Mesenteric fat pad (tissue), 1 donor: ENCODE measurements around the gene FAM241B. TPM values are rescaled to one million over a fixed set of nuclear protein-coding genes. Genes with fewer than 3 reads are reported as not detected.

Source experiments
- DNase-seq: peaks from one replicate; pipeline ENCODE4 v3.0.0-alpha.2; 2020; ENCODE audit warnings: low spot score
- long read RNA-seq: library from polyadenylated mRNA; unstranded; transcript quantifications from one replicate; pipeline ENCODE4 v2.0.0, GENCODE V29; 2020
- total RNA-seq: library from RNA; stranded (reverse); fragmentation: NEBNext Ultra II Directional; extraction: Animal tissue kit (Norgen Biotek cat#: 25700); gene quantifications from one replicate; pipeline ENCODE4 v1.2.1, GENCODE V29; 2021
- donor health status: DM: yes; HTN: yes; CAD: no.

The FAM241B gene
- total RNA-seq: 2.6 TPM
- long read RNA-seq, partial matches to known transcripts: 0 of 1 reads
- long read RNA-seq, other reads (novel, unspliced or antisense): 1 of 1 reads

DNA sequence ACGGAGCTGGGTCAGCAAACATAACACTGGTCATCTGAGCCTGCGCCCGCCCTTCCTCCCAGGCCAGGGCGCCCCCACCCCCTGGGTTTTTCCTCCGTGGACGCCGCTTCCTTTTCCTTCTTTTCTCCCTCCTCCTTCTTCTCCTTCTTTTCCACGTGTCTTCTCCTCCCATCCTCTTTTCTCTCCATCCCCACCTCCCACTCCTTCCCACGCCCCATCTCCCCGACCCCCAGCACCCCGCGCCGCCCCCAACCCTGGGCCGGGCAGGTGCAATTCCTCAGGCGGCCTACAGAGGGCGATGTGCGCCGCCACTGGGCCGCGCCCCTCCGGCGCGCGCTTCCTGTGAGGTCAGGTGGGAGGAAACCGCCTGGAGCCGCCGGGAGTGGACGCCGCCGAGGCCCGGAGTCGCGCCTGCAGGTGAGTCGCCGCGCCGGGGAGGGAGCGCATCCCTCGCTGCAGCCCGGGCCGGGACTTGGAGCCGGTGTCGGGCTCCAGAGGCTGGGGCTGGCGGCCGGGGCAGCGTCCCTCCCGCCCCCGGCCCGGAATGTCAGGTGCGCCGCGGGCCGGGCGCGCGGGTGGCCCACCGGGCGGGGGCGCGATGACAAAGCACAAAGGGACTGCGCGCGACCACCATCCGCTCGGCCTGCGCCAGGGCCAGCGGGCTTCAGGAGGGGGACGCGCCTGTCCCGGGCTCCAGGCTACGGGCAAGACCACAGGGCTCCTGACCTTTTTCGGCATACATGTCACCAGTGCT lies at the start of gene FAM241B:
Gene FAM241B (plus strand): TSS at position 351 of the 754 bp plus-strand sequence. CDS start 1,497 bp downstream, outside the sequence.
- no peak for DNase-seq

GRCh38 chr10:69580435-69580834 lies 49.6 kb upstream of the FAM241B start:
- no peak for DNase-seq

DNA sequence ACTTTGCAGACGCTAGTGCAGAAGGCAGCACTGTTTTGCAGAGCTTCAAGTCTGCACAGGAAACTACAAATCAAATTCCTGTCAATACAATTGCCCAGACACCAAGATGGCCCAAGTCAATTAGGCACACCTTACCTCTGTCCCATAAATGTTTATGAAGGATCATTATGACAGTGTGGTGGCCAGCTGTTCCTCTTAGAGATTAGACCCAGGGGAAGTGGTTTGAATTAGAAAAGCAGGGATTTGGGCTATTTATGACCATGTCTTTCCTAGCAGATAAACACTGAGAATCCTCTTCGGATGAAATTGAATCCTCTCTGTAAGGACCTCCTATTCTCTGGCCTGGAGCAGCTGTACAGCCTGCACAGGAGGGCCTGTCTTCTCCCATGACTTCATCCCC lies 46.9 kb upstream of the FAM241B start:
- DNase-seq: no peak

- DNase-seq: no peak
Observed at GRCh38 chr10:69584624-69585023, 45.4 kb upstream of the FAM241B start.

GRCh38 chr10:69588358-69588757 lies 41.7 kb upstream of the FAM241B start:
- DNase-seq: no peak

DNA sequence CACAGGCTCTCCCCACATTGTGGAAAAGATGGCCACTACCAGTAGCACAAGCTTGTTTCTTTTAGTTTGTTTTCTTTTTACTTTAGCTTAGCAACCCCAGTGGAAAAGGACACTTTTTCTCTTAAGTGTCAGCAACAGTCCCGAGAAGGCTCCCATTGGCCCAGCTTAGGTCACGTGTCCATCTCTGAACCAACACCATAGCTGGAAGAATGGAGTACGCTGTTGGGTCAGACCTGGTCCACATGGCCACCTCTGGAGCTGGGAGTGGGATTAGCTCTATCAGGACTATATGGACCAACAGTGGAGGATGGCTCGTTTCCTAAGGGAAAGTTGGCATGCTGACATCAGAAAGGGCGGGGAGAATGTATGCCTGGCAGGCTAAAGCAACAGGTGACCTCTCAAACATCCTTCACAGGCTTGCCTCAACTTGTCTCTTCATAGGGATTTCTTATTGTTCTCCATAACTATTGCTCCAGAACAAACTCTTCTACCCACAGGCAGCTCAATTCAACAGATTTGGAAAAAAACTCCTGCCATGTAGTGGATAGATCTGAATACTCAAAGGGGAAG lies 29.2 kb upstream of the FAM241B start:
- DNase-seq: no peak

- DNase-seq: no peak
Observed at GRCh38 chr10:69609077-69609476, 21.0 kb upstream of the FAM241B start.

GRCh38 chr10:69612760-69613159 lies 17.3 kb upstream of the FAM241B start:
- DNase-seq: no peak

DNA sequence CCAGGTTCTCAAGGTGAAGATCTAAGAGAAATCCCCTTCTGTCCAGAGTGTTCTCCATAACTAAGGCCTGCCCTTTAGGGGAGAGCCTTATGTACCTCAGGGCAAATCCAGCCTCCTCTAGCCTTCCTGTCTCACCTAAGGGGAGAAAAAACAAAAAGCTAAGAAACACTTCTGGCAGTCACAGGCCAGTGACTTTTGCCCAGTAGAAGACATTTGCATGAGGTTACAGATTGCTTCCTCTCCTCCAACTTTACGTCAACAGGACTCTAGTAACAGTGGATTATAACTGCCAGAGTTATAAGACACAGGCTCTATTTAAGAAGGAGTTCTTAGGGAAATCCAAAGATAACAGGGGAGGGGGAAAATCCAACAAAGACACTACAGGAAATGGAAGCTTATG lies 15.9 kb upstream of the FAM241B start:
- DNase-seq: no peak

DNA sequence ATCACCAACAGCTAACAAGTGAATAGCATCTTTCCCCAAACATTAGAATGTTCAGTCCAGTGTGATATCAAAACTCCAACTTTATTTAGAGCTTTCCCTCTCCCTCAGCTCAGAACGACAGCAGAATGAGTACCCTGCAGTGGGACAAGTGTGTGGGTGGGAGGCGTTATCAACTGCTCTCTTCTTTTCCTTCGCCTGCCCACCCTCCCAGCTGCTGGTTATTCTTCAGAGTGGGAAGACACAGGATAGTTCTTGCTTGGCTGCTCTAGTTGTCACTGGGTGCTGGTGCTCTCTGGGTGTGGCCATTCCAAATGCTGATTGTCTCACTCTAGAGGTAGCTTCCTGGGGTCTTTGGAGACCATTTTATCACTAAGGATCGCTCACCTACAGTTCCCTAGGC lies 13.7 kb upstream of the FAM241B start:
- no peak for DNase-seq

DNA sequence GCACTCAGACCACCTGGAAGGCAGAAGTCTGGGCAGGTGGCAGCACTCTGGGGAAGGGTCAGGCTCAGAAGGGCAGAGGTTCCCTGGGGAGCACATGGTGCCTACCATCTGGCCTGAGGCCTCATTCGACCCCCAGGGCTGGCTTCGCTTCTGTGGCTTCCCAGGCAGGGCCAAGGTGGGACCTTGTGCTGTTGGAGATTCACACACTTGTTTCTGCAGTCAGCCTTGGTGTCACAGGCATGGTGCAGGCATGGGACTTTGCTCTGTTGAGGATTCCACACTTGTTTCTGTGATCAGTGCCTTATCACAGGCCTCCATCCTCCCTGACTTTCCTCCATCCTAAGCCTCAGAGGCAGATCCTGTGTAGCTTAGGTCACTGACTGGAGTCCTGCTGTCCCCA lies 11.3 kb upstream of the FAM241B start:
- no peak for DNase-seq

- DNase-seq: no peak
Observed at GRCh38 chr10:69619626-69620025, 10.4 kb upstream of the FAM241B start.

DNA sequence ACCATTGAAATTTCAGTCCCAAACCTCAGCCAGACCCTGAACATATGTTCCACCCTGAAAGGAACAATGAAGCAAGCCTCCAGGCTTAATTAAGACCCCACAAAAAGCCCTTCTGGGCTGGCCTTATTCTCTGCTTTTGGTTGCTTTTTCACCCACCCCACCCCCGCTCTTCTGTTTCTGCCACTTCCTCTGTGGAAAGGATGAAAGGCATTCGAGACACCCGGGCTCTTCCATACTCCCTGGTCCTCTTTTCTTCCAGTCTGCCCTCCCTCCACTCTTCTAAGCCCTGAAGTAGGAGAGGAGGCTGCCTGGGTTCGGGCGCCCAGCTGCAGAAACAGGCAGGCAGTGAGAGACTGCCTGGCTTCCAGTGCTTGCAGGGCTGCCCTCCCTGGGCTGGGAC lies 9.4 kb upstream of the FAM241B start:
- DNase-seq: no peak

- no peak for DNase-seq
Observed at GRCh38 chr10:69624245-69624786, 5.7 kb upstream of the FAM241B start.

DNA sequence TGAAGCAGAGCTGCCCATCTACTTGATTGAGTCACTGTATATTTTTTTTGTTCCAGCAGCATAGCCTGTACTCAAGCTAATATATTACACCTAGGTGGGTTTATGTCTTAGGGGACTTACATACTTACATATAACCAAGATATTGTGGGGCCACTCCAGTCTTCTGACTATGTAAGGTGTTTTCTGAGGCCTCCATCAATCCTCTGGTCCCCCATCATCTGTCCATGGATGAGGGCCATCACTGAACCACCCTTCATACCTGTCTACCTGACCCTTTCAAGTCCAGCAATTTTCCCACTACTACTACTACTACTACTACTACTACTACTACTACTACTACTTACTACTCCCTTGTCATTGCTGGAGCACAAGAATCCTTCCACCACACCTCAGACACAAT lies 3.2 kb upstream of the FAM241B start:
- no peak for DNase-seq

GRCh38 chr10:69628891-69629290 lies 1.2 kb upstream of the FAM241B start:
- no peak for DNase-seq

GRCh38 chr10:69629519-69629896 lies 539 bp upstream of the FAM241B start:
- no peak for DNase-seq

DNA sequence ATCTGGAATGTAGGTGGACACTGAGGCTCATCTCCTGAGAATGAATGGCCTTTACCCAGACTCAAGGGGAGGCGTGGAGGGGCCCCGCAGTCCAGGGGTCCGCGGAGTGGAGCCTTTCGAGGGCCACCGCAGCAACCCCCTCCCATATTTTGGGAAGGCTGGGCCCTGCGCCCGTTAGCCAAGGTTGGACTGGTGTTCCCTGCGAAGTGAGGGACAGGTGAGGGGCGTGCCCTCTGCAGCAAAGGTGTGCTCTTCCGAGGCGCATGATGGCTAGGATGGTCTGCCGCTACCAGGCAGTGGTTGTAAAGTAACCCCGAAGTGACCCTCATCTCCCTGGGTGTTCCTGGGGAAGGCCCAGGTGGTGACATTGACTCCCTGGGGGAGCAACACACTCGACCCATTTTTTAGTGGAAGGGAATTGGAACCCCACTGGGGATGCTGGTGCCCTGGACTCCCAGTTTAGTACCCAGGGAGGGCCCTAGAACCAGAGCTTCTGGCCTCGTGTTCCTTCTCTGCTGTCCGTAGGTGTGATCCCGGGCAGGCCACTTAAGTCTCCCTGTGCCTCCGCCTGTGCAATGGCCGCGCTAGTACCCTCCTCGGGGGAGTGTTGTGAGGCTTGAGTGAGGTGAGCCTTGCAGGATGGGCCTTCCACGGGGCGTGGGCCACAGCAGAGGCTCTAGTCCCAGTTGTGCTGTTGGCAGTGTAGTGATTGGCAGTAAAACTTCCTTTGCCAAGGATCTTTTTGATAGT lies 779 bp downstream of the FAM241B start:
- no peak for DNase-seq

- no peak for DNase-seq
Observed at GRCh38 chr10:69631566-69631965, 1.5 kb downstream of the FAM241B start.

DNA sequence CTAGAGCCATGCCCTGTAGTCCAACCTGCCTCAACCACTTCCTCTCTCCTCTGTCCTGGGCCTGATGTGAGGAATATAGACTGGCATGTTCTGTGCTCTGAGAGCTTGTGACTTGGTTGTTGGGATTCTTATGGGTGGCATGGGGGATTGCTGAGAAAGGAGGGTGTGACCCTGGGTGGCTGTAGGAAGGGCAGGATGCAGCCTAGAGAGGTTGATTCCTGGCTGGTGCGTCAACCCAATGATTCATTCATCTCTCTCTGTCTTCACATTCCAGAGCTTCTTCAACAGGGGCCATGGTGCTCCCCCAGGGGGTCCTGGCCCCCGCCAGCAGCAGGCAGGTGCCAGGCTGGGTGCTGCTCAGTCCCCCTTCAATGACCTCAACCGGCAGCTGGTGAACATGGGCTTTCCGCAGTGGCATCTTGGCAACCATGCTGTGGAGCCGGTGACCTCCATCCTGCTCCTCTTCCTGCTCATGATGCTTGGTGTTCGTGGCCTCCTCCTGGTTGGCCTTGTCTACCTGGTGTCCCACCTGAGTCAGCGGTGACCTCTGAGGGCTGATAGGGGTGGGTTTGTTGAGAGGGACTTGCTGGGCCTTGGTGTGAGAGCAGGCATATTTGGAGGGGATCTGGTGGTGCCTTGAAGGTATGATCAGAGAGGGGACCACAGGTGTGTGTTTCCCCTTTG lies 2.6 kb downstream of the FAM241B start:
- DNase-seq: no peak
